CD14-positive monocyte (primary cell): Measurements from ENCODE around the gene UBL5. TPM values are rescaled to one million over a fixed set of nuclear protein-coding genes. Genes with fewer than 3 reads are reported as not detected.
"Not testable (repeated sequence)": the region's sequence is repeated elsewhere in the genome, so short reads cannot be mapped to it uniquely, and the experiment has no call there.

ENCODE experiments used
- DNase-seq, 3 donors: peaks; one replicate each; pipeline ENCODE4 v3.0.0-alpha.2; 2011 to 2022
- H2AFZ ChIP-seq: 2 replicates; pipeline ENCODE4 v1.6.0; 2012; ENCODE audit warnings: mild to moderate bottlenecking, low read depth, low read length, inconsistent platforms; ENCODE audit not compliant: insufficient read depth, poor library complexity, severe bottlenecking
- H3K27ac ChIP-seq, 2 donors: 1 replicate in 1 of 2; 2 replicates in 1 of 2; pipeline ENCODE4 v1.5.1; 2012 to 2013; ENCODE audit warnings: low read length in 2 of 2, control low read depth in 1 of 2, inconsistent platforms in 1 of 2, low read depth in 1 of 2, mild to moderate bottlenecking in 1 of 2
- H3K27me3 ChIP-seq, 2 donors: one replicate each; pipeline versions ENCODE4 v1.6.0 to v1.6.1; 2011 to 2013; ENCODE audit warnings: low read length in 2 of 2; ENCODE audit not compliant: control insufficient read depth in 2 of 2, insufficient read depth in 2 of 2
- H3K36me3 ChIP-seq, 2 donors: replicated peaks in 1 of 2; 1 replicate in 1 of 2; 2 replicates in 1 of 2; pipeline versions ENCODE4 v1.5.1 to v1.6.1; 2012 to 2013; ENCODE audit warnings: low read length in 2 of 2, control low read depth in 1 of 2, inconsistent platforms in 1 of 2, mild to moderate bottlenecking in 1 of 2; ENCODE audit not compliant: insufficient read depth in 2 of 2, control insufficient read depth in 1 of 2
- H3K4me1 ChIP-seq, 2 donors: 1 replicate in 1 of 2; 2 replicates in 1 of 2; pipeline versions ENCODE4 v1.5.1 to v1.6.1; 2012 to 2013; ENCODE audit warnings: low read length in 2 of 2, control low read depth in 1 of 2, inconsistent platforms in 1 of 2, mild to moderate bottlenecking in 1 of 2, moderate library complexity in 1 of 2; ENCODE audit not compliant: insufficient read depth in 2 of 2, control insufficient read depth in 1 of 2
- H3K4me2 ChIP-seq: replicated peaks from 2 replicates; pipeline ENCODE3; 2012; ENCODE audit warnings: low read length, moderate library complexity, mild to moderate bottlenecking; ENCODE audit not compliant: poor library complexity, severe bottlenecking; ENCODE audit errors: extremely low read depth
- H3K4me3 ChIP-seq, 3 experiments: fragments of 200-600 bp in 1 of 3; sonication (generic) in 1 of 3; replicated peaks in 1 of 3; 1 replicate in 2 of 3; 2 replicates in 1 of 3; pipeline ENCODE4 v1.5.1; 2011 to 2013; ENCODE audit warnings: low read length in 3 of 3, mild to moderate bottlenecking in 3 of 3, control low read depth in 2 of 3, low read depth in 2 of 3, inconsistent platforms in 1 of 3, moderate library complexity in 1 of 3
- H3K79me2 ChIP-seq: 2 replicates; pipeline ENCODE4 v1.6.0; 2012; ENCODE audit warnings: mild to moderate bottlenecking, control low read depth, inconsistent platforms, low read length, moderate library complexity; ENCODE audit not compliant: insufficient read depth
- H3K9ac ChIP-seq: 2 replicates; pipeline ENCODE4 v1.6.0; 2017; ENCODE audit warnings: low read length, mild to moderate bottlenecking; ENCODE audit not compliant: insufficient read depth, poor library complexity, severe bottlenecking
- H3K9me3 ChIP-seq, 2 donors: replicated peaks in 1 of 2; 1 replicate in 1 of 2; 2 replicates in 1 of 2; pipeline versions ENCODE4 v1.5.1 to v1.6.1; 2012 to 2013; ENCODE audit warnings: low read length in 2 of 2, control low read depth in 1 of 2; ENCODE audit not compliant: control insufficient read depth in 1 of 2, insufficient read depth in 1 of 2
- H4K20me1 ChIP-seq: 2 replicates; pipeline ENCODE4 v1.6.0; 2012; ENCODE audit warnings: mild to moderate bottlenecking, low read length, control low read depth, moderate library complexity; ENCODE audit not compliant: insufficient read depth
- H3K27ac Mint-ChIP-seq, 7 donors: one replicate each; pipeline ENCODE4 v1.8.0; 2020; ENCODE audit warnings: mild to moderate bottlenecking in 7 of 7, mixed read lengths in 7 of 7, moderate library complexity in 6 of 7, inconsistent platforms in 2 of 7
- H3K27me3 Mint-ChIP-seq, 3 donors: one replicate each; pipeline ENCODE4 v1.8.0; 2021 to 2022; ENCODE audit warnings: low read depth in 3 of 3, mild to moderate bottlenecking in 3 of 3, mixed read lengths in 3 of 3, moderate library complexity in 3 of 3, inconsistent platforms in 1 of 3
- H3K36me3 Mint-ChIP-seq, 2 donors: one replicate each; pipeline ENCODE4 v1.8.0; 2020; ENCODE audit warnings: mixed read lengths in 2 of 2, inconsistent platforms in 1 of 2, mild to moderate bottlenecking in 1 of 2
- H3K4me1 Mint-ChIP-seq: one replicate; pipeline ENCODE4 v1.8.0; 2020; ENCODE audit warnings: mild to moderate bottlenecking, mixed read lengths
- H3K4me3 Mint-ChIP-seq, 2 donors: one replicate each; pipeline ENCODE4 v1.8.0; 2020; ENCODE audit warnings: mild to moderate bottlenecking in 2 of 2, mixed read lengths in 2 of 2, moderate library complexity in 1 of 2
- H3K9me3 Mint-ChIP-seq, 7 donors: one replicate each; pipeline ENCODE4 v1.8.0; 2020 to 2022; ENCODE audit warnings: mixed read lengths in 7 of 7, mild to moderate bottlenecking in 6 of 7, moderate library complexity in 6 of 7, inconsistent platforms in 2 of 7
- CTCF ChIP-seq: fragments of 200-600 bp; IDR thresholded peaks from one replicate; pipeline ENCODE4 v1.8.0; 2022; ENCODE audit warnings: antibody characterized with exemption, mild to moderate bottlenecking
- WGBS: methylation state at CpG from one replicate; pipeline ENCODE4 v1.1.5; 2013; ENCODE audit warnings: missing lambda C conversion rate; ENCODE audit not compliant: insufficient coverage; 5-methylcytosine and 5-hydroxymethylcytosine counted together
- intact Hi-C, 2 donors: fragments of 100-400 bp; cut with micrococcal nuclease; formaldehyde crosslinking; loops; one replicate each; pipeline versions ENCODE4 v1.15.0 to v1.15.1; 2023
- polyA plus RNA-seq, 3 donors: library from polyadenylated mRNA; depleted of rRNA in 1 of 3; unstranded in 2 of 3; stranded (reverse) in 1 of 3; fragments of 300-500 nt in 2 of 3; fragments of >200 nt in 1 of 3; fragmentation: Illumina TruSeq in 2 of 3; gene quantifications; 1 replicate in 2 of 3; 2 replicates in 1 of 3; pipeline ENCODE4 v1.2.3, GENCODE V29; 2012 to 2021

Gene UBL5
- polyA plus RNA-seq, 3 donors = 713 to 783 (median 728) TPM

GRCh38 chr19:9842834-9843625, 15.3 kb downstream of the UBL5 start:
- Histone ChIP-seq H3K79me2 (peaks cover 32% of the 10 kb centered on the region), H3K27me3 (no peaks in the 10 kb centered on the region), H3K9ac (no peak overlapping the region), H2AFZ (no peak overlapping the region), H3K4me3 (no peak overlapping the region), H3K4me1 (no peaks in the 10 kb centered on the region), H3K4me2 (no peak overlapping the region), H4K20me1 (peaks cover 7% of the 10 kb centered on the region), H3K36me3 (peaks cover 93 to 100% of the 10 kb centered on the region in 2 donors), H3K9me3 (peaks cover 25 to 30% of the 10 kb centered on the region in 2 donors), H3K27ac (no peak overlapping the region)
- intact Hi-C loops = no loop called here
- H3K27ac Mint-ChIP-seq = no peak overlapping the region
- H3K9me3 Mint-ChIP-seq = peaks cover 21 to 28% (median 23%) of the 10 kb centered on the region in 7 donors
- no peak overlapping the region for H3K4me3 Mint-ChIP-seq
- peaks cover 0 to 3% (median 0%) of the 10 kb centered on the region in 3 donors for H3K27me3 Mint-ChIP-seq
- peaks cover 87 to 96% of the 10 kb centered on the region in 2 donors for H3K36me3 Mint-ChIP-seq
- WGBS = 95% methylated on average over 6 of the region's 9 CpGs
- no peaks in the 10 kb centered on the region for H3K4me1 Mint-ChIP-seq
- no peak for DNase-seq
- no peak for TF ChIP-seq CTCF

GRCh38 chr19:9843626-9844273, 16.0 kb downstream of the UBL5 start:
- H3K9ac ChIP-seq, intact Hi-C loops, H3K4me1 Mint-ChIP-seq, H3K4me1 ChIP-seq, H3K4me3 Mint-ChIP-seq, H3K27me3 Mint-ChIP-seq, H2AFZ ChIP-seq, H4K20me1 ChIP-seq, H3K27me3 ChIP-seq, DNase-seq, H3K4me3 ChIP-seq, H3K27ac Mint-ChIP-seq, H3K4me2 ChIP-seq, H3K27ac ChIP-seq: not testable (repeated sequence)
- peaks cover 21 to 28% (median 23%) of the 10 kb centered on the region in 7 donors for H3K9me3 Mint-ChIP-seq
- peaks cover 88 to 96% of the 10 kb centered on the region in 2 donors for H3K36me3 Mint-ChIP-seq
- Histone ChIP-seq H3K9me3 (peaks cover 25 to 30% of the 10 kb centered on the region in 2 donors), H3K36me3 (peaks cover 93 to 100% of the 10 kb centered on the region in 2 donors), H3K79me2 (peaks cover 27% of the 10 kb centered on the region)
- WGBS = 92% methylated on average over 7 of the region's 12 CpGs
